H9 (cell line): Measurements from ENCODE around the gene ARRDC2. TPM values are rescaled to one million over a fixed set of nuclear protein-coding genes. Genes with fewer than 3 reads are reported as not detected.

Source experiments
- DNase-seq: peaks from one replicate; pipeline ENCODE4 v3.0.0-alpha.2; 2017
- H2AFZ ChIP-seq: one replicate; pipeline ENCODE4 v1.6.1; 2013; ENCODE audit warnings: mild to moderate bottlenecking, low read length, control low read depth, moderate library complexity
- H2AK5ac ChIP-seq: 2 replicates; pipeline ENCODE4 v1.6.1; 2013; ENCODE audit warnings: low read length, control low read depth, mixed read lengths; ENCODE audit not compliant: insufficient read length
- H2BK120ac ChIP-seq: one replicate; pipeline ENCODE4 v1.6.1; 2013; ENCODE audit warnings: low read depth, mild to moderate bottlenecking, low read length, control low read depth, inconsistent platforms; ENCODE audit not compliant: poor library complexity, severe bottlenecking
- H2BK12ac ChIP-seq: 2 replicates; pipeline ENCODE4 v1.6.1; 2013; ENCODE audit warnings: low read length, control low read depth, mixed read lengths, low read depth; ENCODE audit not compliant: insufficient read length
- H2BK15ac ChIP-seq: 2 replicates; pipeline ENCODE4 v1.6.1; 2013; ENCODE audit warnings: low read depth, low read length, control low read depth
- H2BK20ac ChIP-seq: one replicate; pipeline ENCODE4 v1.6.1; 2013; ENCODE audit warnings: low read depth, mild to moderate bottlenecking, low read length, control low read depth, inconsistent platforms; ENCODE audit not compliant: poor library complexity, severe bottlenecking
- H2BK5ac ChIP-seq: 2 replicates; pipeline ENCODE4 v1.6.1; 2013; ENCODE audit warnings: low read length, control low read depth, mixed read lengths; ENCODE audit not compliant: insufficient read length
- H3K14ac ChIP-seq: 2 replicates; pipeline ENCODE4 v1.6.1; 2013; ENCODE audit warnings: low read length, control low read depth; ENCODE audit not compliant: insufficient read depth
- H3K18ac ChIP-seq: 2 replicates; pipeline ENCODE4 v1.6.1; 2013; ENCODE audit warnings: low read depth, mild to moderate bottlenecking, mixed read lengths, low read length, control low read depth; ENCODE audit not compliant: insufficient read length
- H3K23ac ChIP-seq: 2 replicates; pipeline ENCODE4 v1.6.1; 2013; ENCODE audit warnings: low read length, control low read depth, mixed read lengths, low read depth; ENCODE audit not compliant: insufficient read length
- H3K23me2 ChIP-seq: 2 replicates; pipeline ENCODE4 v1.6.1; 2013; ENCODE audit warnings: low read depth, mild to moderate bottlenecking, mixed read lengths, low read length, control low read depth; ENCODE audit not compliant: insufficient read length, poor library complexity, severe bottlenecking
- H3K27ac ChIP-seq: 2 replicates; pipeline ENCODE4 v1.5.1; 2013; ENCODE audit warnings: low read length, control low read depth, mixed read lengths, low read depth; ENCODE audit not compliant: insufficient read length
- H3K27me3 ChIP-seq: 2 replicates; pipeline ENCODE4 v1.6.1; 2013; ENCODE audit warnings: low read length, control low read depth, inconsistent platforms; ENCODE audit not compliant: insufficient read depth
- H3K4ac ChIP-seq: 2 replicates; pipeline ENCODE4 v1.6.1; 2013; ENCODE audit warnings: low read depth, mild to moderate bottlenecking, control low read depth, inconsistent platforms, low read length, moderate library complexity
- H3K4me1 ChIP-seq: 2 replicates; pipeline ENCODE4 v1.6.1; 2013; ENCODE audit warnings: low read length, control low read depth, inconsistent platforms; ENCODE audit not compliant: insufficient read depth
- H3K4me2 ChIP-seq: 2 replicates; pipeline ENCODE4 v1.6.1; 2013; ENCODE audit warnings: low read length, control low read depth, mixed read lengths; ENCODE audit not compliant: insufficient read length, insufficient read depth
- H3K56ac ChIP-seq: 2 replicates; pipeline ENCODE4 v1.6.1; 2013; ENCODE audit warnings: low read depth, mild to moderate bottlenecking, mixed read lengths, low read length, control low read depth; ENCODE audit not compliant: insufficient read length
- H3K79me1 ChIP-seq: 2 replicates; pipeline ENCODE4 v1.6.1; 2013; ENCODE audit warnings: low read depth, mild to moderate bottlenecking, moderate library complexity, low read length, control low read depth, inconsistent platforms; ENCODE audit not compliant: insufficient read depth, poor library complexity, severe bottlenecking
- H3K79me2 ChIP-seq: 2 replicates; pipeline ENCODE4 v1.6.1; 2013; ENCODE audit warnings: low read length, control low read depth, inconsistent platforms; ENCODE audit not compliant: insufficient read depth
- H3K9ac ChIP-seq: 2 replicates; pipeline ENCODE4 v1.6.1; 2013; ENCODE audit warnings: low read length, control low read depth, mixed read lengths; ENCODE audit not compliant: insufficient read length; ENCODE audit errors: extremely low read depth
- H3K9me3 ChIP-seq: one replicate; pipeline ENCODE4 v1.6.1; 2013; ENCODE audit warnings: low read depth, low read length, inconsistent platforms; ENCODE audit not compliant: control insufficient read depth
- H3T11ph ChIP-seq: one replicate; pipeline ENCODE4 v1.6.1; 2013; ENCODE audit warnings: mild to moderate bottlenecking, low read length, control low read depth, inconsistent platforms
- H4K20me1 ChIP-seq: one replicate; pipeline ENCODE4 v1.6.1; 2013; ENCODE audit not compliant: control insufficient read depth, insufficient read length, insufficient read depth
- H4K5ac ChIP-seq: 2 replicates; pipeline ENCODE4 v1.6.1; 2013; ENCODE audit warnings: low read depth, mild to moderate bottlenecking, mixed read lengths, low read length, control low read depth; ENCODE audit not compliant: insufficient read length
- H4K8ac ChIP-seq: replicated peaks from 2 replicates; pipeline ENCODE4 v1.6.1; 2013; ENCODE audit warnings: low read length, control low read depth, mixed read lengths, low read depth; ENCODE audit not compliant: insufficient read length
- H4K91ac ChIP-seq: 2 replicates; pipeline ENCODE4 v1.6.1; 2013; ENCODE audit warnings: low read depth, mild to moderate bottlenecking, moderate library complexity, mixed read lengths, low read length, control low read depth; ENCODE audit not compliant: insufficient read length
- H3K27ac Mint-ChIP-seq, 3 experiments: 2 replicates in 2 of 3; 3 replicates in 1 of 3; pipeline ENCODE4 v1.8.0; 2020 to 2021; ENCODE audit warnings: mixed read lengths in 3 of 3, mild to moderate bottlenecking in 1 of 3, moderate library complexity in 1 of 3
- H3K27me3 Mint-ChIP-seq: 2 replicates; pipeline ENCODE4 v1.8.0; 2021; ENCODE audit warnings: low read depth, mild to moderate bottlenecking, moderate library complexity, mixed read lengths
- H3K36me3 Mint-ChIP-seq, 3 experiments: 2 replicates in 2 of 3; 3 replicates in 1 of 3; pipeline ENCODE4 v1.8.0; 2020 to 2021; ENCODE audit warnings: low read depth in 3 of 3, mixed read lengths in 3 of 3; ENCODE audit not compliant: insufficient read depth in 1 of 3
- H3K4me1 Mint-ChIP-seq, 2 experiments: 2 replicates each; pipeline ENCODE4 v1.8.0; 2020; ENCODE audit warnings: mixed read lengths in 2 of 2
- H3K4me3 Mint-ChIP-seq, 2 experiments: 2 replicates in 1 of 2; 3 replicates in 1 of 2; pipeline ENCODE4 v1.8.0; 2020 to 2021; ENCODE audit warnings: mild to moderate bottlenecking in 2 of 2, mixed read lengths in 2 of 2, moderate library complexity in 1 of 2
- H3K9me3 Mint-ChIP-seq, 2 experiments: 2 replicates in 1 of 2; 3 replicates in 1 of 2; pipeline ENCODE4 v1.8.0; 2020; ENCODE audit warnings: mild to moderate bottlenecking in 2 of 2, mixed read lengths in 2 of 2, moderate library complexity in 1 of 2
- WGBS: extraction: QIAGEN DNeasy Blood & Tissue Kit; methylation state at CpG from one replicate; pipeline ENCODE4 v1.1.7; 2013; ENCODE audit warnings: missing lambda C conversion rate, low lambda C conversion rate, mixed read lengths; ENCODE audit not compliant: insufficient read length; ENCODE audit errors: extremely low coverage; 5-methylcytosine and 5-hydroxymethylcytosine counted together
- total RNA-seq: library from RNA; stranded (reverse); gene quantifications from 2 replicates; pipeline ENCODE4 v1.2.1, GENCODE V29; 2021
- TF ChIP-seq, protein P1 (sequence below): fragments of 200-600 bp; sonication (generic); conservative IDR thresholded peaks from 3 replicates; pipeline ENCODE4 v1.8.0; 2021; ENCODE audit warnings: antibody characterized with exemption, mild to moderate bottlenecking

ARRDC2 gene
- total RNA-seq, 1 experiment from 2014 or later: 10.5 TPM

DNA sequence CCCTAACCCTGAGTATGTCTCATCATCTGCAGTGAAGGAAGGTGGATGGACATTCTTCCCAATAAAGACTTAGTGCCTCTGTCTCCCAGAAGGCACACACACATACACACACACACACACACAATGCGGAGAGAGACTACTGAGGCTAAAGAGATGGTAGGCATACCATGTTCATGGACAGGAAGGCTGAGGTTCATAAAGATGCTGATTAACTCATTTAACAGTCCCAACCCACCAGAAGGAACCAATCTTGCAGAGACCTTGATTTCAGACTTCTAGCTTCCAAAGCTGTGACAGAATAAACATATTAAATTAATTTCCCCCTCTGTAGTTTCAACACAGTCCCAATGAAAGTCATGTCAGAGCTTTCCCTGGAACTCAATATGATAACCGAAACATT lies 33.1 kb downstream of the ARRDC2 start:
- Histone ChIP-seq H3K23ac (no peak overlapping the region), H2BK15ac (no peak overlapping the region), H4K91ac (no peak overlapping the region), H3K23me2 (no peaks in the 10 kb centered on the region), H3T11ph (no peak overlapping the region), H4K8ac (no peak overlapping the region), H3K9me3 (no peaks in the 10 kb centered on the region), H2BK120ac (no peak overlapping the region), H2BK12ac (no peak overlapping the region), H3K27me3 (no peaks in the 10 kb centered on the region; the same call in 1 of the 2 replicates), H3K4me2 (no peak overlapping the region), H2BK5ac (no peak overlapping the region), H3K4ac (no peak overlapping the region), H3K79me2 (no peaks in the 10 kb centered on the region), H3K79me1 (no peaks in the 10 kb centered on the region), H3K14ac (no peak overlapping the region), H2AFZ (no peak overlapping the region), H4K5ac (no peak overlapping the region), H3K27ac (no peak overlapping the region), H3K9ac (no peak overlapping the region), H2AK5ac (no peak overlapping the region), H4K20me1 (no peaks in the 10 kb centered on the region), H3K56ac (no peak overlapping the region), H2BK20ac (no peak overlapping the region), H3K4me1 (no peaks in the 10 kb centered on the region), H3K18ac (no peak overlapping the region)
- H3K36me3 Mint-ChIP-seq: no peaks in the 10 kb centered on the region
- H3K27me3 Mint-ChIP-seq: peaks cover 10% of the 10 kb centered on the region
- DNase-seq: no peak
- peaks cover 3 to 6% of the 10 kb centered on the region in 2 experiments for H3K4me1 Mint-ChIP-seq
- WGBS: no CpG with 5 or more reads among the region's 2 CpGs
- H3K27ac Mint-ChIP-seq: no peak overlapping the region
- peaks cover 2 to 6% of the 10 kb centered on the region in 2 experiments; a peak in 2 of 5 replicates for H3K9me3 Mint-ChIP-seq
- TF ChIP-seq, protein P1, sequence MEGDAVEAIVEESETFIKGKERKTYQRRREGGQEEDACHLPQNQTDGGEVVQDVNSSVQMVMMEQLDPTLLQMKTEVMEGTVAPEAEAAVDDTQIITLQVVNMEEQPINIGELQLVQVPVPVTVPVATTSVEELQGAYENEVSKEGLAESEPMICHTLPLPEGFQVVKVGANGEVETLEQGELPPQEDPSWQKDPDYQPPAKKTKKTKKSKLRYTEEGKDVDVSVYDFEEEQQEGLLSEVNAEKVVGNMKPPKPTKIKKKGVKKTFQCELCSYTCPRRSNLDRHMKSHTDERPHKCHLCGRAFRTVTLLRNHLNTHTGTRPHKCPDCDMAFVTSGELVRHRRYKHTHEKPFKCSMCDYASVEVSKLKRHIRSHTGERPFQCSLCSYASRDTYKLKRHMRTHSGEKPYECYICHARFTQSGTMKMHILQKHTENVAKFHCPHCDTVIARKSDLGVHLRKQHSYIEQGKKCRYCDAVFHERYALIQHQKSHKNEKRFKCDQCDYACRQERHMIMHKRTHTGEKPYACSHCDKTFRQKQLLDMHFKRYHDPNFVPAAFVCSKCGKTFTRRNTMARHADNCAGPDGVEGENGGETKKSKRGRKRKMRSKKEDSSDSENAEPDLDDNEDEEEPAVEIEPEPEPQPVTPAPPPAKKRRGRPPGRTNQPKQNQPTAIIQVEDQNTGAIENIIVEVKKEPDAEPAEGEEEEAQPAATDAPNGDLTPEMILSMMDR: no peak
- H3K4me3 Mint-ChIP-seq: no peak overlapping the region
